ENCODE results near the gene MIEF2. TPM values are rescaled to one million over a fixed set of nuclear protein-coding genes. Genes with fewer than 3 reads are reported as not detected.

MIEF2 gene
- total RNA-seq, 1 donor from 2014 or later = 12.2 TPM

- Mint-ChIP-seq H3K4me1 (peaks cover 13% of the 10 kb centered on the region), H3K36me3 (ENCODE audit: low read depth) (peaks cover 5% of the 10 kb centered on the region), H3K27ac (ENCODE audit: unreplicated experiment) (no peak overlapping the region), H3K4me3 (peak overlapping the region; percentile 56), H3K9me3 (no peaks in the 10 kb centered on the region), H3K27me3 (ENCODE audit: low read depth) (no peaks in the 10 kb centered on the region)
- DNase-seq (ENCODE audit: low read depth, low spot score) = no peak
- TF ChIP-seq, protein P1, sequence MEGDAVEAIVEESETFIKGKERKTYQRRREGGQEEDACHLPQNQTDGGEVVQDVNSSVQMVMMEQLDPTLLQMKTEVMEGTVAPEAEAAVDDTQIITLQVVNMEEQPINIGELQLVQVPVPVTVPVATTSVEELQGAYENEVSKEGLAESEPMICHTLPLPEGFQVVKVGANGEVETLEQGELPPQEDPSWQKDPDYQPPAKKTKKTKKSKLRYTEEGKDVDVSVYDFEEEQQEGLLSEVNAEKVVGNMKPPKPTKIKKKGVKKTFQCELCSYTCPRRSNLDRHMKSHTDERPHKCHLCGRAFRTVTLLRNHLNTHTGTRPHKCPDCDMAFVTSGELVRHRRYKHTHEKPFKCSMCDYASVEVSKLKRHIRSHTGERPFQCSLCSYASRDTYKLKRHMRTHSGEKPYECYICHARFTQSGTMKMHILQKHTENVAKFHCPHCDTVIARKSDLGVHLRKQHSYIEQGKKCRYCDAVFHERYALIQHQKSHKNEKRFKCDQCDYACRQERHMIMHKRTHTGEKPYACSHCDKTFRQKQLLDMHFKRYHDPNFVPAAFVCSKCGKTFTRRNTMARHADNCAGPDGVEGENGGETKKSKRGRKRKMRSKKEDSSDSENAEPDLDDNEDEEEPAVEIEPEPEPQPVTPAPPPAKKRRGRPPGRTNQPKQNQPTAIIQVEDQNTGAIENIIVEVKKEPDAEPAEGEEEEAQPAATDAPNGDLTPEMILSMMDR (conservative IDR thresholded peaks at IDR 0.05) = no peak
Observed at GRCh38 chr17:18270046-18270931, 9.8 kb downstream of the MIEF2 start.

DNA sequence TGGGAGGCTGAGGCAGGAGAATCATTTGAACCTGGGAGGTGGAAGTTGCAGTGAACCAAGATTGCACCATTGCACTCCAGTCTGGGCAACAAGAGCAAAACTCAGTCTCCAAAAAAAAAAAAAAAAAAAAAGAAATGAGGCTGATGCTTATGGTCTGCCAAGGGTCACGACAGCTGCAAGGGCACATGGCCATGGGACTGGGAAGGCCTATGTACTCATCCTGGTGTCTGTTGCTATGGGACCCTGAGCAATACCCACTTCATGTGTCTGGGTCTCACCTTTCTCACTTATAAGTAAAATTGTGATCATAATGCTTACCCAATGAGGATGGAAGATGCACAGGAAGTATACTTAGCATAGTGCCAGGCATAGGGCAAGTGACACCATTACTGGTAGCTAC is 16.6 kb downstream of the MIEF2 start:
- no peak overlapping the region for H3K27ac Mint-ChIP-seq (ENCODE audit: unreplicated experiment)
- no peaks in the 10 kb centered on the region for H3K9me3 Mint-ChIP-seq
- TF ChIP-seq, protein P1 (conservative IDR thresholded peaks at IDR 0.05) = no peak
- peaks cover 5% of the 10 kb centered on the region for H3K36me3 Mint-ChIP-seq (ENCODE audit: low read depth)
- no peaks in the 10 kb centered on the region for H3K4me1 Mint-ChIP-seq
- DNase-seq (ENCODE audit: low read depth, low spot score) = no peak
- H3K27me3 Mint-ChIP-seq (ENCODE audit: low read depth) = no peaks in the 10 kb centered on the region
- H3K4me3 Mint-ChIP-seq = no peak overlapping the region

- TF ChIP-seq, protein P1 (conservative IDR thresholded peaks at IDR 0.05) = no peak
Observed at GRCh38 chr17:18278867-18279266, 18.4 kb downstream of the MIEF2 start.

GRCh38 chr17:18280249-18280648 is 19.8 kb downstream of the MIEF2 start:
- H3K27ac Mint-ChIP-seq (ENCODE audit: unreplicated experiment) = no peak overlapping the region
- TF ChIP-seq, protein P1 (conservative IDR thresholded peaks at IDR 0.05) = no peak
- no peaks in the 10 kb centered on the region for H3K27me3 Mint-ChIP-seq (ENCODE audit: low read depth)
- H3K4me1 Mint-ChIP-seq = no peaks in the 10 kb centered on the region
- H3K36me3 Mint-ChIP-seq (ENCODE audit: low read depth) = peaks cover 5% of the 10 kb centered on the region
- H3K4me3 Mint-ChIP-seq = no peak overlapping the region
- no peak for DNase-seq (ENCODE audit: low read depth, low spot score)
- H3K9me3 Mint-ChIP-seq = no peaks in the 10 kb centered on the region

More at GRCh38 chr17:18278867-18279266, 18.4 kb downstream of the MIEF2 start:
- H3K4me1 Mint-ChIP-seq = no peaks in the 10 kb centered on the region
- H3K36me3 Mint-ChIP-seq (ENCODE audit: low read depth) = no peaks in the 10 kb centered on the region
- no peaks in the 10 kb centered on the region for H3K9me3 Mint-ChIP-seq
- H3K4me3 Mint-ChIP-seq = no peak overlapping the region
- no peak for DNase-seq (ENCODE audit: low read depth, low spot score)
- no peaks in the 10 kb centered on the region for H3K27me3 Mint-ChIP-seq (ENCODE audit: low read depth)
- no peak overlapping the region for H3K27ac Mint-ChIP-seq (ENCODE audit: unreplicated experiment)

GRCh38 chr17:18280766-18281371 is 20.4 kb downstream of the MIEF2 start:
- no peaks in the 10 kb centered on the region for H3K27me3 Mint-ChIP-seq (ENCODE audit: low read depth)
- H3K9me3 Mint-ChIP-seq = no peaks in the 10 kb centered on the region
- H3K27ac Mint-ChIP-seq (ENCODE audit: unreplicated experiment) = no peak overlapping the region
- TF ChIP-seq, protein P1 (conservative IDR thresholded peaks at IDR 0.05) = no peak
- H3K36me3 Mint-ChIP-seq (ENCODE audit: low read depth) = peaks cover 9% of the 10 kb centered on the region
- H3K4me1 Mint-ChIP-seq = no peaks in the 10 kb centered on the region
- no peak overlapping the region for H3K4me3 Mint-ChIP-seq
- no peak for DNase-seq (ENCODE audit: low read depth, low spot score)
